Smooth muscle cell (in vitro differentiated cells): ENCODE data around the gene PCMTD2. TPM values are rescaled to one million over a fixed set of nuclear protein-coding genes. Genes with fewer than 3 reads are reported as not detected.

Experiments used
- DNase-seq: peaks from one replicate; lab custom pipeline; 2025; ENCODE audit not compliant: unreplicated experiment; lab: John Stamatoyannopoulos, UW
- H2AFZ ChIP-seq: fragments of 200-600 bp; sonication (generic); 2 replicates; pipeline ENCODE4 v1.6.0; 2016; ENCODE audit warnings: antibody characterized with exemption, low read depth, mild to moderate bottlenecking
- H3F3A ChIP-seq: fragments of 200-600 bp; sonication (generic); 2 replicates; pipeline ENCODE4 v1.6.0; 2017; ENCODE audit warnings: antibody characterized with exemption, low read depth
- H3K27ac ChIP-seq: fragments of 200-600 bp; sonication (generic); 2 replicates; pipeline ENCODE4 v1.5.1; 2016; ENCODE audit warnings: low read depth, mild to moderate bottlenecking
- H3K27me3 ChIP-seq: fragments of 200-600 bp; sonication (generic); 2 replicates; pipeline ENCODE4 v1.6.1; 2016; ENCODE audit warnings: low read depth, mild to moderate bottlenecking
- H3K36me3 ChIP-seq: fragments of 200-600 bp; sonication (generic); 2 replicates; pipeline ENCODE4 v1.5.1; 2016; ENCODE audit warnings: low read depth
- H3K4me1 ChIP-seq: fragments of 200-600 bp; sonication (generic); 2 replicates; pipeline ENCODE4 v1.5.1; 2016; ENCODE audit warnings: low read depth
- H3K4me2 ChIP-seq: fragments of 200-600 bp; sonication (generic); 2 replicates; pipeline ENCODE4 v1.6.0; 2016; ENCODE audit warnings: mild to moderate bottlenecking
- H3K4me3 ChIP-seq: fragments of 200-600 bp; sonication (generic); 2 replicates; pipeline ENCODE4 v1.5.1; 2016; ENCODE audit warnings: mild to moderate bottlenecking
- H3K79me2 ChIP-seq: fragments of 200-600 bp; sonication (generic); 2 replicates; pipeline ENCODE4 v1.6.0; 2016; ENCODE audit warnings: low read depth, mild to moderate bottlenecking
- H3K9ac ChIP-seq: fragments of 200-600 bp; sonication (generic); 2 replicates; pipeline ENCODE4 v1.6.0; 2016; ENCODE audit warnings: low read depth
- H3K9me3 ChIP-seq: fragments of 200-600 bp; sonication (generic); replicated peaks from 2 replicates; pipeline ENCODE4 v1.5.1; 2016; ENCODE audit warnings: low read depth
- H4K20me1 ChIP-seq: fragments of 200-600 bp; sonication (generic); 2 replicates; pipeline ENCODE4 v1.6.0; 2016; ENCODE audit warnings: low read depth
- CTCF ChIP-seq: fragments of 200-600 bp; sonication (generic); IDR thresholded peaks from 2 replicates; pipeline ENCODE4 v1.5.1; 2017; ENCODE audit warnings: borderline replicate concordance, mild to moderate bottlenecking, antibody characterized with exemption; ENCODE audit not compliant: insufficient read depth, poor library complexity, severe bottlenecking
- WGBS: methylation state at CpG from one replicate; pipeline ENCODE4 v1.1.7; 2016; ENCODE audit warnings: low lambda C conversion rate; 5-methylcytosine and 5-hydroxymethylcytosine counted together
- polyA plus RNA-seq: library from polyadenylated mRNA; unstranded; fragments of >200 nt; fragmentation: Nextera tagmentation; extraction: Ambion mirVana; gene quantifications from 2 replicates; pipeline ENCODE4 v1.2.1, GENCODE V29; 2016
- total RNA-seq: library from RNA; depleted of rRNA; stranded (reverse); fragments of >200 nt; gene quantifications from 2 replicates; pipeline ENCODE4 v1.2.3, GENCODE V29; 2014

Gene PCMTD2
- total and polyA plus RNA-seq, 2 experiments from 2014 or later: 15.4 to 74.9 TPM

DNA sequence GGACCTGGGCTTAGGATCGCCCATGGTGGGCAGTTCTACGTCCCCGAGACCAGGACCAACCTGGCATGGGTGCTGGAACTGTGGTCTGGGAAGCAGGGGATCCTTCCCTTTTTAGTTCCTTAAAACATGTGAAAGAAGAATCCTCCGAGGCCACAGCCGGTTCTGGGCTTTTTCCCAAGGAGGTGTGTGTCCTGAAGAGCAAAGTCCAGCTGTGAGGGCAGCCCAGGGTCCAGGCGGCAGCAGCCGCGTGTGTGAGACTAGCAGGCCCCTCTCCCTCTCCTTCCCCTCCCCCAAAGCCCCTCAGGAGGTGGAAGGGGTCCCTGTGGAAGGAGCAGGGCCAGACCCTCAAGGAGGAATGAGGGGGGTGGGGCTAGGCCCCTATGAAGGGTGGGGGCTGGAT is 35.1 kb upstream of the PCMTD2 start:
- peaks cover 10% of the 10 kb centered on the region for H3F3A ChIP-seq
- 81% methylated on average over 8 of the region's 8 CpGs for WGBS
- H3K36me3 ChIP-seq: no peaks in the 10 kb centered on the region
- H3K27ac ChIP-seq: no peak overlapping the region
- H3K79me2 ChIP-seq: no peaks in the 10 kb centered on the region
- H3K27me3 ChIP-seq: no peaks in the 10 kb centered on the region
- H4K20me1 ChIP-seq: no peaks in the 10 kb centered on the region
- H2AFZ ChIP-seq: no peak overlapping the region
- peaks cover 23% of the 10 kb centered on the region for H3K4me1 ChIP-seq
- DNase-seq: no peak
- H3K4me3 ChIP-seq: no peak overlapping the region
- no peak overlapping the region for H3K9ac ChIP-seq
- H3K9me3 ChIP-seq: no peaks in the 10 kb centered on the region
- H3K4me2 ChIP-seq: no peak overlapping the region
- TF ChIP-seq CTCF: no peak

GRCh38 chr20:64220891-64221527 is 34.5 kb upstream of the PCMTD2 start:
- H3K4me1 ChIP-seq: peaks cover 24% of the 10 kb centered on the region
- no peaks in the 10 kb centered on the region for H3K9me3 ChIP-seq
- no peaks in the 10 kb centered on the region for H3K36me3 ChIP-seq
- H3K4me2 ChIP-seq: no peak overlapping the region
- WGBS: 86% methylated on average over 17 of the region's 17 CpGs
- no peak overlapping the region for H3K9ac ChIP-seq
- H2AFZ ChIP-seq: no peak overlapping the region
- no peak overlapping the region for H3K4me3 ChIP-seq
- H4K20me1 ChIP-seq: no peaks in the 10 kb centered on the region
- peaks cover 10% of the 10 kb centered on the region for H3F3A ChIP-seq
- no peak for TF ChIP-seq CTCF
- DNase-seq: no peak
- no peaks in the 10 kb centered on the region for H3K79me2 ChIP-seq
- H3K27me3 ChIP-seq: no peaks in the 10 kb centered on the region
- no peak overlapping the region for H3K27ac ChIP-seq

- H3K4me2 ChIP-seq: no peak overlapping the region
- H3F3A ChIP-seq: peaks cover 10% of the 10 kb centered on the region
- peaks cover 24% of the 10 kb centered on the region for H3K4me1 ChIP-seq
- H3K27ac ChIP-seq: peak overlapping the region; percentile 16
- no peaks in the 10 kb centered on the region for H3K79me2 ChIP-seq
- H3K9ac ChIP-seq: no peak overlapping the region
- 54% methylated on average over 5 of the region's 5 CpGs for WGBS
- H2AFZ ChIP-seq: no peak overlapping the region
- H3K4me3 ChIP-seq: no peak overlapping the region
- no peaks in the 10 kb centered on the region for H3K27me3 ChIP-seq
- no peaks in the 10 kb centered on the region for H3K9me3 ChIP-seq
- TF ChIP-seq CTCF: no peak
- H3K36me3 ChIP-seq: no peaks in the 10 kb centered on the region
- H4K20me1 ChIP-seq: no peaks in the 10 kb centered on the region
- DNase-seq: no peak
Observed at GRCh38 chr20:64222291-64222735, 33.2 kb upstream of the PCMTD2 start.
